ENCODE data around the gene TCAIM.

TCAIM gene

GRCh38 chr3:44444437-44444836, 105.9 kb downstream of the TCAIM start:
- no peak for DNase-seq (ENCODE audit: low read depth in 4 of 4, low spot score in 1 of 4)

- no peak for DNase-seq (ENCODE audit: low read depth in 4 of 4, low spot score in 1 of 4)
Observed at GRCh38 chr3:44444896-44445691, 106.5 kb downstream of the TCAIM start.

- DNase-seq (ENCODE audit: low read depth in 4 of 4, low spot score in 1 of 4): no peak
Observed at GRCh38 chr3:44445786-44446185, 107.2 kb downstream of the TCAIM start.

- DNase-seq (ENCODE audit: low read depth in 4 of 4, low spot score in 1 of 4): no peak
Observed at GRCh38 chr3:44446929-44447328, 108.4 kb downstream of the TCAIM start.

GRCh38 chr3:44451441-44451840, 112.9 kb downstream of the TCAIM start:
- DNase-seq (ENCODE audit: low read depth in 4 of 4, low spot score in 1 of 4): no peak

GRCh38 chr3:44454258-44454657, 115.7 kb downstream of the TCAIM start:
- DNase-seq (ENCODE audit: low read depth in 4 of 4, low spot score in 1 of 4): no peak

- DNase-seq (ENCODE audit: low read depth in 4 of 4, low spot score in 1 of 4): no peak
Observed at GRCh38 chr3:44455318-44455717, 116.8 kb downstream of the TCAIM start.
